HepG2 (cell line): ENCODE measurements around the gene CHID1. TPM values are rescaled to one million over a fixed set of nuclear protein-coding genes. Genes with fewer than 3 reads are reported as not detected.
A peak's percentile ranks its signal among the peaks of the same experiment; 100 is the strongest.

Experiments
- ATAC-seq: fragments of 200-7000 bp; cut with Tn5 transposase; 3 replicates; pipeline ENCODE4 v1.9.1; 2020; ENCODE audit warnings: mild to moderate bottlenecking, moderate library complexity
- BruUV-seq: library from RNA; stranded (reverse); fragments of 400-500 nt; replicated peaks from 2 replicates; lab custom pipeline; 2021; lab: Mats Ljungman, UMichigan
- CTCF ChIA-PET: fragments of 300-600 bp; formaldehyde crosslinking; extraction: SDS; loops from one replicate; lab custom pipeline; 2021; ENCODE audit warnings: low total read pairs, inconsistent platforms, low intra/inter-chr PET ratio; lab: Yijun Ruan, JAX
- POLR2A ChIA-PET: fragments of 350-600 bp; sonication (Branson Sonifier 250); formaldehyde crosslinking; loops from one replicate; lab custom pipeline; 2020; ENCODE audit warnings: antibody characterized with exemption, inconsistent platforms; lab: Yijun Ruan, JAX
- DNase-seq: peaks from one replicate; pipeline ENCODE4 v3.0.0-alpha.2; 2015; ENCODE audit warnings: low spot score
- FAIRE-seq: peaks from 3 replicates; lab custom pipeline; 2011; peaks lifted over from hg19 to GRCh38; lab: Jason Lieb, UNC
- H2AFZ ChIP-seq: one replicate; pipeline ENCODE4 v1.6.1; 2011; ENCODE audit warnings: low read length, inconsistent platforms
- H3K27ac ChIP-seq: fragments of 300-600 bp; 3 replicates; pipeline ENCODE4 v1.8.0; 2011; ENCODE audit warnings: mixed run types, mild to moderate bottlenecking, mixed read lengths, low read length, inconsistent platforms; ENCODE audit not compliant: insufficient read depth; ENCODE audit errors: extremely low read length
- H3K27me3 ChIP-seq, 2 experiments: fragments of 200-600 bp in 1 of 2; 2 replicates in 1 of 2; 3 replicates in 1 of 2; pipeline versions ENCODE4 v1.6.0 to v1.8.0; 2011; ENCODE audit warnings: low read length in 2 of 2, mild to moderate bottlenecking in 2 of 2, moderate library complexity in 2 of 2, inconsistent platforms in 1 of 2; ENCODE audit not compliant: insufficient read depth in 2 of 2, control insufficient read depth in 1 of 2
- H3K36me3 ChIP-seq, 2 experiments: fragments of 200-600 bp in 1 of 2; replicated peaks in 1 of 2; 2 replicates in 1 of 2; 3 replicates in 1 of 2; pipeline versions ENCODE4 v1.5.1 to v1.8.0; 2011; ENCODE audit warnings: low read length in 2 of 2, inconsistent platforms in 1 of 2; ENCODE audit not compliant: insufficient read depth in 2 of 2, control insufficient read depth in 1 of 2
- H3K4me1 ChIP-seq: 2 replicates; pipeline ENCODE4 v1.5.1; 2012; ENCODE audit warnings: low read length, inconsistent platforms; ENCODE audit not compliant: insufficient read depth
- H3K4me2 ChIP-seq: 2 replicates; pipeline ENCODE4 v1.6.0; 2011; ENCODE audit warnings: low read depth, low read length, inconsistent platforms
- H3K4me3 ChIP-seq, 3 experiments: fragments of 200-600 bp in 1 of 3; sonication (generic), shearing (Covaris generic) in 1 of 3; replicated peaks in 1 of 3; 2 replicates each; pipeline ENCODE4 v1.5.1; 2011 to 2016; ENCODE audit warnings: low read length in 3 of 3, inconsistent platforms in 2 of 3, low read depth in 2 of 3, mild to moderate bottlenecking in 2 of 3, control low read depth in 1 of 3, mixed read lengths in 1 of 3; ENCODE audit not compliant: insufficient read depth in 1 of 3
- H3K79me2 ChIP-seq: one replicate; pipeline ENCODE4 v1.6.1; 2011; ENCODE audit warnings: low read length, inconsistent platforms; ENCODE audit not compliant: insufficient read depth
- H3K9ac ChIP-seq: 2 replicates; pipeline ENCODE4 v1.6.0; 2011; ENCODE audit warnings: mild to moderate bottlenecking, low read depth, low read length, inconsistent platforms; ENCODE audit not compliant: insufficient read depth
- H3K9me3 ChIP-seq: 2 replicates; pipeline ENCODE4 v1.5.1; 2012; ENCODE audit warnings: mild to moderate bottlenecking, low read length
- H4K20me1 ChIP-seq: 2 replicates; pipeline ENCODE4 v1.6.0; 2011; ENCODE audit warnings: inconsistent platforms, mild to moderate bottlenecking, low read length, moderate library complexity; ENCODE audit not compliant: insufficient read depth
- AGO2 ChIP-seq: fragments of 200-400 bp; formaldehyde crosslinking; optimal IDR thresholded peaks from 2 replicates; pipeline ENCODE3; 2017; ENCODE audit warnings: mild to moderate bottlenecking, low read depth, low read length, moderate library complexity
- MED8 ChIP-seq: sonication (generic); formaldehyde crosslinking; IDR thresholded peaks from 2 replicates; pipeline ENCODE4 v1.8.1; 2023; ENCODE audit warnings: mild to moderate bottlenecking, missing genetic modification reagents; ENCODE audit not compliant: insufficient replicate concordance
- ZNF557 ChIP-seq: sonication (generic); formaldehyde crosslinking; IDR thresholded peaks from 2 replicates; pipeline ENCODE4 v1.4.0; 2020; ENCODE audit warnings: missing genetic modification reagents
- ZNF615 ChIP-seq: sonication (generic); formaldehyde crosslinking; IDR thresholded peaks from 2 replicates; pipeline ENCODE4 v1.5.0; 2020; ENCODE audit warnings: mild to moderate bottlenecking, missing genetic modification reagents, borderline replicate concordance
- WGBS: methylation state at CpG from one replicate; pipeline ENCODE4 v1.1.6; 2017; ENCODE audit warnings: low lambda C conversion rate; 5-methylcytosine and 5-hydroxymethylcytosine counted together
- in situ Hi-C: cut with HindIII; loops from 2 replicates; pipeline ENCODE4 v1.10.0; 2017; ENCODE audit warnings: low pct_unique_long_range_greater_than_20kb; ENCODE audit not compliant: extremely low pct_ligation_motif_present
- intact Hi-C: fragments of 100-400 bp; cut with micrococcal nuclease; formaldehyde crosslinking; loops from one replicate; pipeline ENCODE4 v1.10.0; 2022; ENCODE audit not compliant: unreplicated experiment
- polyA plus RNA-seq, 8 experiments: library from polyadenylated mRNA; depleted of rRNA in 3 of 8; stranded (reverse) in 7 of 8; unstranded in 1 of 8; fragments of >200 nt; fragmentation: Illumina TruSeq in 4 of 8; extraction: Trizol in 4 of 8; gene quantifications; 2 replicates each; pipeline versions ENCODE4 v1.2.1 to v1.2.3, GENCODE V29; 2011 to 2016; ENCODE audit warnings: low read depth in 4 of 8, missing spikeins in 1 of 8, mixed read lengths in 1 of 8; ENCODE audit not compliant: insufficient read depth in 1 of 8
- total RNA-seq, 5 experiments: library from RNA; depleted of rRNA; stranded (reverse); fragments of >200 nt; fragmentation: Illumina TruSeq; extraction: Trizol; gene quantifications; 2 replicates each; pipeline ENCODE4 v1.2.3, GENCODE V29; 2016; ENCODE audit warnings: low read depth in 1 of 5
- TF ChIP-seq, protein P1 (sequence below): sonication (generic); formaldehyde crosslinking; IDR thresholded peaks from 2 replicates; pipeline ENCODE4 v1.8.0; 2022; ENCODE audit warnings: mild to moderate bottlenecking, missing genetic modification reagents, borderline replicate concordance
- TF ChIP-seq, protein P2 (sequence below): fragments of 450-650 bp; IDR thresholded peaks from 2 replicates; pipeline ENCODE4 v1.6.1; 2017; ENCODE audit warnings: mild to moderate bottlenecking

Gene CHID1
- total and polyA plus RNA-seq, 2 of the 13 experiments (the other 11 are each of a cell fraction or from before 2014, with no cell fraction given), result 65.1 to 93.6 TPM

DNA sequence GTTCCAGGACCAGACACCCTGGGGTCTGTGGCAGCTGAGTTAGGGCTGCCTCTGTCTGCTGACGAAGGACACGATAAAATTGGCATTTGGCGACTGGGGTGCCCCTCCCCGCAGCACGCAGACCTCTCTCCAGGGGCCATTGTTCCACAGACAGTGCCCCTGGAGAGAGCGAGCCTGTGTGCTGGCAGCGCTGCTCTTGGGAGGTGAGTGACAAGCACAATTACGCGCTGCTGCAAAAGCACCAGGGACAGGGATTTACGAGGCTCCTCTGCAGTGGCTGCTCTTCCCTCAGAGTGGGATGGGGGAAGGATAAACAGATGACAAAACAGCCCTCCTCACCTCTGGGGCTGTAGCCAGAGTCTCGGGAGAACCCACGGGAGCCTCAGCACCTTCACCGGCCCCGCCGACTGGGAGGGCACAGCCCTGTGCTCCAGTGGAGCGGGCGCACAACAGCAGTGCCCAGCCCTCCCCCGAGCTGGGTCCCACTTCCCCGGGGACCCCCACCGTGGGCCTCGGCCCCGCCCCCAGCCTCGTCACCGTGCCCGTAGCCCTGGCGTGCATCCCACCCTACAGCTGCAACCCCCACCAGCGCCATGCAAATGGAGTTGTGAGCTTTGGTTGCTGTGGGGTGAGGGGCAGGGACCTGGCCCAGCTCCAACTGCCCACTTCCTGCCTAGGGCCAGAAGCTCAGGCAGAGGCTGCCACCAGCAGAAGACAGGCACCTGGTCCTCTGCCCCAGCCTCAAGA, 19.6 kb downstream of the CHID1 start:
- no peaks in the 10 kb centered on the region for H3K9me3 ChIP-seq
- POLR2A ChIA-PET, result no interaction called here
- peaks cover 3 to 13% of the 10 kb centered on the region in 2 experiments; a peak in 4 of 5 replicates for H3K36me3 ChIP-seq
- no peaks in the 10 kb centered on the region for H3K27me3 ChIP-seq
- 94% methylated on average over 17 of the region's 27 CpGs for WGBS
- BruUV-seq, result no TSS peak
- CTCF ChIA-PET, result no interaction called here
- intact Hi-C loops, result no loop called here
- H3K4me3 ChIP-seq, result no peak overlapping the region
- no peaks in the 10 kb centered on the region for H3K79me2 ChIP-seq
- in situ Hi-C loops, result no loop called here
- no peak overlapping the region for H3K4me2 ChIP-seq
- DNase-seq, result no peak
- no peak overlapping the region for H3K27ac ChIP-seq
- no peaks in the 10 kb centered on the region for H3K4me1 ChIP-seq
- no peak overlapping the region for H2AFZ ChIP-seq
- no peak overlapping the region for H3K9ac ChIP-seq
- no peaks in the 10 kb centered on the region for H4K20me1 ChIP-seq
- no peak for TF ChIP-seq ZNF615 (CRISPR knock-in tag)
- peak; percentile 29 for TF ChIP-seq AGO2
- TF ChIP-seq, all 625 proteins: peak for 1
- no peak for FAIRE-seq
- ATAC-seq, result no peak

DNA sequence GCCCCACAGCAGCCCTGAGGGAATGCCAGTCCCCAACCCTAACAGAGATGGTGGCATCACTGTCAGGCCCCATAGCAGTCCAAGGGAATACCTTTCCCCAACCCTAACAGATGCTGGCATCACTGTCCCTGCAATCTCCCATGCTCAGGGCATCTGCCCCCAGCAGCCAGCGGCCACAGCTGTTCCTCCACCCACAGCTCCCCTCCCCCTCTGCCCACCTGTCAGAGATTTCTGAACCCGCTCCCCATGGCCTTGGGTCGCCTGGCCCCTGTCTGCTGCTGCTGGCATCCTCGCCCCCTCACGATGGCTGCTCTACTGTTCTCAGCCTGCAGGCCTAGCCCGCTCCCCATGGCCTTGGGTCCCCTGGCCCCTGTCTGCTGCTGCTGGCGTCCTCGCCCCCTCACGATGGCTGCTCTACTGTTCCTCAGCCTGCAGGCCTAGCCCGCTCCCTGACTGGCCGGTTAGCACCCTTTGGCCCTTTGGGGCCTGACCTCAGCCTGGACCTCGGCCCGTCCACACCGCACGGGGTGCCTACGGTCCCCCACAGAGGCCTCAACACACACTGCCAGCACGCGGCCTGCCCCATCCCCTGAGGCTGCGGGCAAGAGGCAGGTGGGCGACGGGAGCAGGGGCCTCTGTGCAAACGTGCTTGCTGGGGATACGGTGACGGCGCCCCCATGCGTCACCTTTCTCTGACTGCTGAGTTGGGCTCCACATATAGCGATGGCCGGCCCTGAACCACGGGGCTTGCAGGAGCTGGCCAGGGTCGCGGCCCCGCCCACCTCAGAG, 20.7 kb downstream of the CHID1 start:
- no peak for ATAC-seq
- no peak overlapping the region for H3K4me3 ChIP-seq
- BruUV-seq, result no TSS peak

More for the DNA sequence above, 20.7 kb downstream of the CHID1 start:
- Histone ChIP-seq H3K36me3 (peaks cover 3 to 13% of the 10 kb centered on the region in 2 experiments; a peak in 4 of 5 replicates), H3K4me1 (no peaks in the 10 kb centered on the region), H3K79me2 (no peaks in the 10 kb centered on the region), H3K27me3 (no peaks in the 10 kb centered on the region), H3K9ac (no peak overlapping the region), H3K9me3 (no peaks in the 10 kb centered on the region), H4K20me1 (no peaks in the 10 kb centered on the region), H2AFZ (no peak overlapping the region), H3K27ac (no peak overlapping the region), H3K4me2 (no peak overlapping the region)
- no peak for DNase-seq
- POLR2A ChIA-PET, result no interaction called here
- CTCF ChIA-PET, result no interaction called here
- intact Hi-C loops (no loop called here), in situ Hi-C loops (loop anchor here (10.0 kb wide), 1 partner anchor 165 kb away; no protein-coding TSS in a partner anchor)
- no peak for FAIRE-seq
- WGBS, result 94% methylated on average over 31 of the region's 32 CpGs
- TF ChIP-seq ZNF557 (CRISPR knock-in tag), result no peak
- TF ChIP-seq AGO2, result peak; percentile 66
- TF ChIP-seq, protein P1, sequence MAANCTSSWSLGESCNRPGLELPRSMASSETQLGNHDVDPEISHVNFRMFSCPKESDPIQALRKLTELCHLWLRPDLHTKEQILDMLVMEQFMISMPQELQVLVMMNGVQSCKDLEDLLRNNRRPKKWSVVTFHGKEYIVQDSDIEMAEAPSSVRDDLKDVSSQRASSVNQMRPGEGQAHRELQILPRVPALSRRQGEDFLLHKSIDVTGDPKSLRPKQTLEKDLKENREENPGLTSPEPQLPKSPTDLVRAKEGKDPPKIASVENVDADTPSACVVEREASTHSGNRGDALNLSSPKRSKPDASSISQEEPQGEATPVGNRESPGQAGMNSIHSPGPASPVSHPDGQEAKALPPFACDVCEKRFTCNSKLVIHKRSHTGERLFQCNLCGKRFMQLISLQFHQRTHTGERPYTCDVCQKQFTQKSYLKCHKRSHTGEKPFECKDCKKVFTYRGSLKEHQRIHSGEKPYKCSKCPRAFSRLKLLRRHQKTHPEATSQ, result no peak
- no peak for TF ChIP-seq MED8 (CRISPR knock-in tag)
- TF ChIP-seq, protein P2, sequence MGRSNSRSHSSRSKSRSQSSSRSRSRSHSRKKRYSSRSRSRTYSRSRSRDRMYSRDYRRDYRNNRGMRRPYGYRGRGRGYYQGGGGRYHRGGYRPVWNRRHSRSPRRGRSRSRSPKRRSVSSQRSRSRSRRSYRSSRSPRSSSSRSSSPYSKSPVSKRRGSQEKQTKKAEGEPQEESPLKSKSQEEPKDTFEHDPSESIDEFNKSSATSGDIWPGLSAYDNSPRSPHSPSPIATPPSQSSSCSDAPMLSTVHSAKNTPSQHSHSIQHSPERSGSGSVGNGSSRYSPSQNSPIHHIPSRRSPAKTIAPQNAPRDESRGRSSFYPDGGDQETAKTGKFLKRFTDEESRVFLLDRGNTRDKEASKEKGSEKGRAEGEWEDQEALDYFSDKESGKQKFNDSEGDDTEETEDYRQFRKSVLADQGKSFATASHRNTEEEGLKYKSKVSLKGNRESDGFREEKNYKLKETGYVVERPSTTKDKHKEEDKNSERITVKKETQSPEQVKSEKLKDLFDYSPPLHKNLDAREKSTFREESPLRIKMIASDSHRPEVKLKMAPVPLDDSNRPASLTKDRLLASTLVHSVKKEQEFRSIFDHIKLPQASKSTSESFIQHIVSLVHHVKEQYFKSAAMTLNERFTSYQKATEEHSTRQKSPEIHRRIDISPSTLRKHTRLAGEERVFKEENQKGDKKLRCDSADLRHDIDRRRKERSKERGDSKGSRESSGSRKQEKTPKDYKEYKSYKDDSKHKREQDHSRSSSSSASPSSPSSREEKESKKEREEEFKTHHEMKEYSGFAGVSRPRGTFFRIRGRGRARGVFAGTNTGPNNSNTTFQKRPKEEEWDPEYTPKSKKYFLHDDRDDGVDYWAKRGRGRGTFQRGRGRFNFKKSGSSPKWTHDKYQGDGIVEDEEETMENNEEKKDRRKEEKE, result no peak
